Measurements from ENCODE around the gene TCEA3. TPM values are rescaled to one million over a fixed set of nuclear protein-coding genes. Genes with fewer than 3 reads are reported as not detected.

TCEA3 gene
- total RNA-seq, 1 donor from 2014 or later = 16.9 TPM

- Mint-ChIP-seq H3K36me3 (ENCODE audit: low read depth) (peaks cover 17% of the 10 kb centered on the region), H3K4me1 (ENCODE audit: low read depth) (peaks cover 9% of the 10 kb centered on the region), H3K9me3 (ENCODE audit: low read depth) (peaks cover 15% of the 10 kb centered on the region), H3K4me3 (ENCODE audit: unreplicated experiment) (no peak overlapping the region), H3K27me3 (ENCODE audit: low read depth) (no peaks in the 10 kb centered on the region), H3K27ac (ENCODE audit: unreplicated experiment) (no peak overlapping the region)
- peak; percentile 31 for TF ChIP-seq CTCF (IDR thresholded peaks at IDR 0.05)
- no peak for DNase-seq (ENCODE audit: low spot score)
Measured at GRCh38 chr1:23354245-23354644, 70.3 kb downstream of the TCEA3 start.

GRCh38 chr1:23352096-23352695 lies 72.4 kb downstream of the TCEA3 start:
- H3K27me3 Mint-ChIP-seq (ENCODE audit: low read depth) = no peaks in the 10 kb centered on the region
- H3K27ac Mint-ChIP-seq (ENCODE audit: unreplicated experiment) = no peak overlapping the region
- H3K4me1 Mint-ChIP-seq (ENCODE audit: low read depth) = peaks cover 4% of the 10 kb centered on the region
- TF ChIP-seq CTCF (IDR thresholded peaks at IDR 0.05) = no peak
- no peak overlapping the region for H3K4me3 Mint-ChIP-seq (ENCODE audit: unreplicated experiment)
- no peak for DNase-seq (ENCODE audit: low spot score)
- peaks cover 6% of the 10 kb centered on the region for H3K9me3 Mint-ChIP-seq (ENCODE audit: low read depth)
- peaks cover 8% of the 10 kb centered on the region for H3K36me3 Mint-ChIP-seq (ENCODE audit: low read depth)

- Mint-ChIP-seq H3K4me3 (ENCODE audit: unreplicated experiment) (no peak overlapping the region), H3K4me1 (ENCODE audit: low read depth) (peaks cover 26% of the 10 kb centered on the region), H3K27ac (ENCODE audit: unreplicated experiment) (no peak overlapping the region), H3K9me3 (ENCODE audit: low read depth) (no peaks in the 10 kb centered on the region), H3K27me3 (ENCODE audit: low read depth) (no peaks in the 10 kb centered on the region), H3K36me3 (ENCODE audit: low read depth) (no peaks in the 10 kb centered on the region)
- TF ChIP-seq CTCF (IDR thresholded peaks at IDR 0.05) = no peak
- no peak for DNase-seq (ENCODE audit: low spot score)
Measured at GRCh38 chr1:23345920-23346319, 78.6 kb downstream of the TCEA3 start.

GRCh38 chr1:23344987-23345472 lies 79.5 kb downstream of the TCEA3 start:
- H3K27me3 Mint-ChIP-seq (ENCODE audit: low read depth) = no peaks in the 10 kb centered on the region
- peaks cover 35% of the 10 kb centered on the region for H3K4me1 Mint-ChIP-seq (ENCODE audit: low read depth)
- TF ChIP-seq CTCF (IDR thresholded peaks at IDR 0.05) = no peak
- no peaks in the 10 kb centered on the region for H3K36me3 Mint-ChIP-seq (ENCODE audit: low read depth)
- peak overlapping the region; percentile 80 for H3K4me3 Mint-ChIP-seq (ENCODE audit: unreplicated experiment)
- H3K9me3 Mint-ChIP-seq (ENCODE audit: low read depth) = no peaks in the 10 kb centered on the region
- H3K27ac Mint-ChIP-seq (ENCODE audit: unreplicated experiment) = peak overlapping the region; percentile 95
- DNase-seq (ENCODE audit: low spot score) = no peak

- H3K4me3 Mint-ChIP-seq (ENCODE audit: unreplicated experiment) = peak within 1 kb of the TSS; percentile 80
- H3K9me3 Mint-ChIP-seq (ENCODE audit: low read depth) = no peaks in the 10 kb centered on the region
- TF ChIP-seq CTCF (IDR thresholded peaks at IDR 0.05) = peak; percentile 33
- H3K36me3 Mint-ChIP-seq (ENCODE audit: low read depth) = no peaks in the 10 kb centered on the region
- H3K27me3 Mint-ChIP-seq (ENCODE audit: low read depth) = no peaks in the 10 kb centered on the region
- peak within 1 kb of the TSS; percentile 95 for H3K27ac Mint-ChIP-seq (ENCODE audit: unreplicated experiment)
- peak; percentile 100 for DNase-seq (ENCODE audit: low spot score)
- peaks cover 42% of the 10 kb centered on the region for H3K4me1 Mint-ChIP-seq (ENCODE audit: low read depth)
Measured at GRCh38 chr1:23344111-23344986, 80.2 kb downstream of the TCEA3 start, which contains the start of gene HNRNPR. Gene HNRNPR (minus strand): TSS chr1:23344284. CDS start chr1:23341008, 3,276 bp downstream.
